ENCODE data around the gene TMEM115. TPM values are rescaled to one million over a fixed set of nuclear protein-coding genes. Genes with fewer than 3 reads are reported as not detected.

Gene TMEM115
- polyA plus RNA-seq, 4 donors = 24.8 to 49.1 (median 31.0) TPM

- H3K4me3 ChIP-seq (ENCODE audit: low read depth in 1 of 3, low read length in 3 of 3) = no peak overlapping the region
Observed at GRCh38 chr3:50323092-50323600, 36.2 kb downstream of the TMEM115 start.

GRCh38 chr3:50322386-50323091 is 36.8 kb downstream of the TMEM115 start, which contains the start of gene HYAL2:
Gene HYAL2, minus strand, starts transcription at chr3:50322745. Its CDS starts 2,256 bp downstream, at chr3:50320489.
- peak within 1 kb of the TSS; percentile 61 to 72 (median 69) for H3K4me3 ChIP-seq (ENCODE audit: low read depth in 1 of 3, low read length in 3 of 3)
- peak; percentile 37 to 42 for DNase-seq
- peak within 1 kb of the TSS; percentile 77 to 96 (median 94) for H3K27ac ChIP-seq (ENCODE audit: low read depth in 1 of 3, low read length in 2 of 3)
- FAIRE-seq = no peak
- peaks cover 2 to 67% (median 9%) of the 10 kb centered on the region in 3 donors for H3K4me1 ChIP-seq (ENCODE audit: control insufficient read depth in 3 of 3, insufficient read depth in 2 of 3, low read depth in 1 of 3, low read length in 2 of 3)
- H3K9me3 ChIP-seq (ENCODE audit: control insufficient read depth in 2 of 2, insufficient read depth in 1 of 2, low read depth in 1 of 2, low read length in 1 of 2) = no peaks in the 10 kb centered on the region
- no peaks in the 10 kb centered on the region for H3K27me3 ChIP-seq (ENCODE audit: control insufficient read depth in 3 of 3, insufficient read depth in 3 of 3, low read length in 3 of 3)
- peaks cover 0 to 54% (median 3%) of the 10 kb centered on the region in 3 donors for H3K36me3 ChIP-seq (ENCODE audit: control insufficient read depth in 3 of 3, insufficient read depth in 2 of 3, low read depth in 1 of 3, low read length in 3 of 3)
- WGBS, 3 donors = 16 to 42% (median 37%) methylated on average over 25 to 31 of the region's 31 CpGs

More at GRCh38 chr3:50323092-50323600, 36.2 kb downstream of the TMEM115 start:
- 31 to 43% (median 36%) methylated on average over 4 of the region's 4 CpGs for WGBS, 3 donors
- Histone ChIP-seq H3K4me1 (ENCODE audit: control insufficient read depth in 3 of 3, insufficient read depth in 2 of 3, low read depth in 1 of 3, low read length in 2 of 3) (peaks cover 2 to 62% (median 9%) of the 10 kb centered on the region in 3 donors), H3K27ac (ENCODE audit: low read depth in 1 of 3, low read length in 2 of 3) (peak overlapping the region; percentile 77 to 96 (median 94)), H3K27me3 (ENCODE audit: control insufficient read depth in 3 of 3, insufficient read depth in 3 of 3, low read length in 3 of 3) (no peaks in the 10 kb centered on the region), H3K36me3 (ENCODE audit: control insufficient read depth in 3 of 3, insufficient read depth in 2 of 3, low read depth in 1 of 3, low read length in 3 of 3) (peaks cover 0 to 48% (median 3%) of the 10 kb centered on the region in 3 donors), H3K9me3 (ENCODE audit: control insufficient read depth in 2 of 2, insufficient read depth in 1 of 2, low read depth in 1 of 2, low read length in 1 of 2) (no peaks in the 10 kb centered on the region)
- no peak for FAIRE-seq
- DNase-seq = no peak

- WGBS, 3 donors = 8 to 24% (median 23%) methylated on average over 12 to 14 of the region's 14 CpGs
- no peak for DNase-seq
- Histone ChIP-seq H3K9me3 (ENCODE audit: control insufficient read depth in 2 of 2, insufficient read depth in 1 of 2, low read depth in 1 of 2, low read length in 1 of 2) (no peaks in the 10 kb centered on the region), H3K27me3 (ENCODE audit: control insufficient read depth in 3 of 3, insufficient read depth in 3 of 3, low read length in 3 of 3) (no peaks in the 10 kb centered on the region), H3K27ac (ENCODE audit: low read depth in 1 of 3, low read length in 2 of 3) (peak overlapping the region; percentile 77 to 96 (median 94)), H3K4me3 (ENCODE audit: low read depth in 1 of 3, low read length in 3 of 3) (peak overlapping the region in 2 of 3 donors; percentile 61 to 72), H3K36me3 (ENCODE audit: control insufficient read depth in 3 of 3, insufficient read depth in 2 of 3, low read depth in 1 of 3, low read length in 3 of 3) (peaks cover 0 to 58% (median 3%) of the 10 kb centered on the region in 3 donors), H3K4me1 (ENCODE audit: control insufficient read depth in 3 of 3, insufficient read depth in 2 of 3, low read depth in 1 of 3, low read length in 2 of 3) (peaks cover 2 to 67% (median 5%) of the 10 kb centered on the region in 3 donors)
- no peak for FAIRE-seq
Observed at GRCh38 chr3:50322115-50322385, 37.3 kb downstream of the TMEM115 start.

GRCh38 chr3:50321336-50322114 is 37.8 kb downstream of the TMEM115 start:
- H3K27me3 ChIP-seq (ENCODE audit: control insufficient read depth in 3 of 3, insufficient read depth in 3 of 3, low read length in 3 of 3) = no peaks in the 10 kb centered on the region
- H3K4me3 ChIP-seq (ENCODE audit: low read depth in 1 of 3, low read length in 3 of 3) = peak overlapping the region; percentile 61 to 72 (median 69)
- H3K27ac ChIP-seq (ENCODE audit: low read depth in 1 of 3, low read length in 2 of 3) = peak overlapping the region; percentile 77 to 96 (median 94)
- DNase-seq (peak; percentile 91 to 97), FAIRE-seq (no peak)
- H3K9me3 ChIP-seq (ENCODE audit: control insufficient read depth in 2 of 2, insufficient read depth in 1 of 2, low read depth in 1 of 2, low read length in 1 of 2) = no peaks in the 10 kb centered on the region
- peaks cover 2 to 67% (median 3%) of the 10 kb centered on the region in 3 donors for H3K4me1 ChIP-seq (ENCODE audit: control insufficient read depth in 3 of 3, insufficient read depth in 2 of 3, low read depth in 1 of 3, low read length in 2 of 3)
- H3K36me3 ChIP-seq (ENCODE audit: control insufficient read depth in 3 of 3, insufficient read depth in 2 of 3, low read depth in 1 of 3, low read length in 3 of 3) = peaks cover 0 to 58% (median 3%) of the 10 kb centered on the region in 3 donors
- 0% methylated on average over 42 to 59 of the region's 59 CpGs for WGBS, 3 donors

GRCh38 chr3:50320853-50321335 is 38.4 kb downstream of the TMEM115 start:
- peaks cover 0 to 57% (median 3%) of the 10 kb centered on the region in 3 donors for H3K36me3 ChIP-seq (ENCODE audit: control insufficient read depth in 3 of 3, insufficient read depth in 2 of 3, low read depth in 1 of 3, low read length in 3 of 3)
- 0% methylated on average over 29 to 45 of the region's 45 CpGs for WGBS, 3 donors
- peak overlapping the region; percentile 61 to 72 (median 69) for H3K4me3 ChIP-seq (ENCODE audit: low read depth in 1 of 3, low read length in 3 of 3)
- no peaks in the 10 kb centered on the region for H3K27me3 ChIP-seq (ENCODE audit: control insufficient read depth in 3 of 3, insufficient read depth in 3 of 3, low read length in 3 of 3)
- H3K9me3 ChIP-seq (ENCODE audit: control insufficient read depth in 2 of 2, insufficient read depth in 1 of 2, low read depth in 1 of 2, low read length in 1 of 2) = no peaks in the 10 kb centered on the region
- peak; percentile 79 to 95 for DNase-seq
- FAIRE-seq = no peak
- peaks cover 3 to 71% (median 5%) of the 10 kb centered on the region in 3 donors for H3K4me1 ChIP-seq (ENCODE audit: control insufficient read depth in 3 of 3, insufficient read depth in 2 of 3, low read depth in 1 of 3, low read length in 2 of 3)
- H3K27ac ChIP-seq (ENCODE audit: low read depth in 1 of 3, low read length in 2 of 3) = peak overlapping the region; percentile 35 to 96 (median 94)

- FAIRE-seq (no peak), DNase-seq (no peak)
- no peaks in the 10 kb centered on the region for H3K27me3 ChIP-seq (ENCODE audit: control insufficient read depth in 3 of 3, insufficient read depth in 3 of 3, low read length in 3 of 3)
- peak overlapping the region; percentile 35 to 96 (median 94) for H3K27ac ChIP-seq (ENCODE audit: low read depth in 1 of 3, low read length in 2 of 3)
- peaks cover 0 to 55% (median 3%) of the 10 kb centered on the region in 3 donors for H3K36me3 ChIP-seq (ENCODE audit: control insufficient read depth in 3 of 3, insufficient read depth in 2 of 3, low read depth in 1 of 3, low read length in 3 of 3)
- H3K4me3 ChIP-seq (ENCODE audit: low read depth in 1 of 3, low read length in 3 of 3) = peak overlapping the region; percentile 61 to 72 (median 69)
- H3K4me1 ChIP-seq (ENCODE audit: control insufficient read depth in 3 of 3, insufficient read depth in 2 of 3, low read depth in 1 of 3, low read length in 2 of 3) = peaks cover 3 to 71% (median 5%) of the 10 kb centered on the region in 3 donors
- H3K9me3 ChIP-seq (ENCODE audit: control insufficient read depth in 2 of 2, insufficient read depth in 1 of 2, low read depth in 1 of 2, low read length in 1 of 2) = no peaks in the 10 kb centered on the region
- WGBS, 3 donors = 77 to 85% (median 81%) methylated on average over 29 of the region's 29 CpGs
Observed at GRCh38 chr3:50319894-50320625, 39.3 kb downstream of the TMEM115 start.

GRCh38 chr3:50319181-50319893 is 40.0 kb downstream of the TMEM115 start:
- Histone ChIP-seq H3K36me3 (ENCODE audit: control insufficient read depth in 3 of 3, insufficient read depth in 2 of 3, low read depth in 1 of 3, low read length in 3 of 3) (peaks cover 0 to 58% (median 3%) of the 10 kb centered on the region in 3 donors), H3K4me3 (ENCODE audit: low read depth in 1 of 3, low read length in 3 of 3) (no peak overlapping the region), H3K27me3 (ENCODE audit: control insufficient read depth in 3 of 3, insufficient read depth in 3 of 3, low read length in 3 of 3) (no peaks in the 10 kb centered on the region), H3K9me3 (ENCODE audit: control insufficient read depth in 2 of 2, insufficient read depth in 1 of 2, low read depth in 1 of 2, low read length in 1 of 2) (no peaks in the 10 kb centered on the region), H3K4me1 (ENCODE audit: control insufficient read depth in 3 of 3, insufficient read depth in 2 of 3, low read depth in 1 of 3, low read length in 2 of 3) (peaks cover 3 to 70% (median 5%) of the 10 kb centered on the region in 3 donors), H3K27ac (ENCODE audit: low read depth in 1 of 3, low read length in 2 of 3) (no peak overlapping the region)
- no peak for FAIRE-seq
- WGBS, 3 donors = 85 to 95% (median 92%) methylated on average over 16 of the region's 16 CpGs
- no peak for DNase-seq
